Activated CD4-positive, alpha-beta T cell treated with anti-CD3 and anti-CD28 coated beads, Interleukin-2, amount 10 ng/mL, durations not matched to agents 7 days and 5 days (primary cell): ENCODE measurements around the gene TRAF7. TPM values are rescaled to one million over a fixed set of nuclear protein-coding genes. Genes with fewer than 3 reads are reported as not detected.

Experiments used
- CTCF ChIA-PET: fragments of 350-600 bp; sonication (Branson Sonifier 250); formaldehyde crosslinking; loops from one replicate; lab custom pipeline; 2021; ENCODE audit warnings: antibody characterized with exemption; lab: Charles Lee
- POLR2A ChIA-PET: fragments of 350-600 bp; sonication (Branson Sonifier 250); formaldehyde crosslinking; loops from one replicate; lab custom pipeline; 2021; ENCODE audit warnings: antibody characterized with exemption; lab: Charles Lee
- DNase-seq: peaks from one replicate; pipeline ENCODE4 v3.0.0-alpha.2; 2020
- H3K27ac Mint-ChIP-seq: one replicate; pipeline ENCODE4 v1.8.0; 2021; ENCODE audit warnings: mild to moderate bottlenecking, moderate library complexity, mixed read lengths
- H3K27me3 Mint-ChIP-seq: one replicate; pipeline ENCODE4 v1.8.0; 2021; ENCODE audit warnings: mixed read lengths
- H3K36me3 Mint-ChIP-seq: one replicate; pipeline ENCODE4 v1.8.0; 2021; ENCODE audit warnings: low read depth, mixed read lengths
- H3K4me1 Mint-ChIP-seq: one replicate; pipeline ENCODE4 v1.8.0; 2021; ENCODE audit warnings: mixed read lengths
- H3K4me3 Mint-ChIP-seq: one replicate; pipeline ENCODE4 v1.8.0; 2021; ENCODE audit warnings: mild to moderate bottlenecking, moderate library complexity, mixed read lengths
- H3K9me3 Mint-ChIP-seq: one replicate; pipeline ENCODE4 v1.8.0; 2021; ENCODE audit warnings: mixed read lengths
- total RNA-seq, 2 experiments: library from RNA; stranded (reverse); gene quantifications; one replicate each; pipeline ENCODE4 v1.2.3, GENCODE V29; 2021

Gene TRAF7
- total RNA-seq, 2 experiments from 2014 or later: 55.6 to 59.7 TPM

- DNase-seq: no peak
- no peak overlapping the region for H3K27ac Mint-ChIP-seq
- H3K4me3 Mint-ChIP-seq: no peak overlapping the region
- H3K9me3 Mint-ChIP-seq: no peaks in the 10 kb centered on the region
- POLR2A ChIA-PET: no interaction called here
- no peaks in the 10 kb centered on the region for H3K27me3 Mint-ChIP-seq
- peaks cover 40% of the 10 kb centered on the region for H3K4me1 Mint-ChIP-seq
- H3K36me3 Mint-ChIP-seq: peaks cover 18% of the 10 kb centered on the region
- CTCF ChIA-PET: interaction anchor here (0.6 kb wide), 1 partner anchor 323 kb away, joined by 4 read pairs; no protein-coding TSS in a partner anchor
Measured at GRCh38 chr16:2208308-2208707, 52.7 kb downstream of the TRAF7 start.

GRCh38 chr16:2208772-2209171 is 53.2 kb downstream of the TRAF7 start:
- Mint-ChIP-seq H3K36me3 (peaks cover 20% of the 10 kb centered on the region), H3K9me3 (no peaks in the 10 kb centered on the region), H3K27me3 (no peaks in the 10 kb centered on the region), H3K4me3 (no peak overlapping the region), H3K4me1 (peaks cover 40% of the 10 kb centered on the region), H3K27ac (no peak overlapping the region)
- no peak for DNase-seq
- ChIA-PET POLR2A (no interaction called here), CTCF (no interaction called here)

GRCh38 chr16:2209258-2210008 is 53.9 kb downstream of the TRAF7 start:
- no peak overlapping the region for H3K27ac Mint-ChIP-seq
- POLR2A ChIA-PET: no interaction called here
- H3K4me1 Mint-ChIP-seq: peaks cover 37% of the 10 kb centered on the region

GRCh38 chr16:2210009-2210332 is 54.4 kb downstream of the TRAF7 start:
- Mint-ChIP-seq H3K27ac (no peak overlapping the region), H3K9me3 (no peaks in the 10 kb centered on the region), H3K27me3 (no peaks in the 10 kb centered on the region), H3K4me3 (no peak overlapping the region), H3K36me3 (peaks cover 20% of the 10 kb centered on the region), H3K4me1 (peaks cover 33% of the 10 kb centered on the region)
- ChIA-PET POLR2A (no interaction called here), CTCF (interaction anchor here (1.2 kb wide), 1 partner anchor 12 kb away, joined by 3 read pairs; no protein-coding TSS in a partner anchor)
- no peak for DNase-seq

More at GRCh38 chr16:2209258-2210008, 53.9 kb downstream of the TRAF7 start:
- CTCF ChIA-PET: interaction anchor here (1.2 kb wide), 1 partner anchor 13 kb away, joined by 3 read pairs; no protein-coding TSS in a partner anchor
- Mint-ChIP-seq H3K36me3 (peaks cover 20% of the 10 kb centered on the region), H3K9me3 (no peaks in the 10 kb centered on the region), H3K4me3 (no peak overlapping the region), H3K27me3 (no peaks in the 10 kb centered on the region)
- no peak for DNase-seq

GRCh38 chr16:2210386-2211365 is 55.1 kb downstream of the TRAF7 start, which contains the start of gene BRICD5:
Gene BRICD5 (minus strand): TSS chr16:2210863. CDS start chr16:2210833, 30 bp downstream.
- Mint-ChIP-seq H3K4me3 (no peak within 1 kb of the TSS), H3K4me1 (peaks cover 35% of the 10 kb centered on the region), H3K27ac (no peak within 1 kb of the TSS), H3K36me3 (peaks cover 20% of the 10 kb centered on the region), H3K27me3 (no peaks in the 10 kb centered on the region), H3K9me3 (no peaks in the 10 kb centered on the region)
- POLR2A ChIA-PET: no interaction called here
- CTCF ChIA-PET: interaction anchor here (1.2 kb wide), 1 partner anchor 12 kb away, joined by 3 read pairs; no protein-coding TSS in a partner anchor
- no peak for DNase-seq

GRCh38 chr16:2211923-2212347 is 56.4 kb downstream of the TRAF7 start:
- H3K27me3 Mint-ChIP-seq: no peaks in the 10 kb centered on the region
- no peak overlapping the region for H3K27ac Mint-ChIP-seq
- H3K4me1 Mint-ChIP-seq: peaks cover 34% of the 10 kb centered on the region
- peak overlapping the region; percentile 26 for H3K4me3 Mint-ChIP-seq
- peaks cover 16% of the 10 kb centered on the region for H3K36me3 Mint-ChIP-seq
- DNase-seq: no peak
- POLR2A ChIA-PET: no interaction called here
- CTCF ChIA-PET: no interaction called here
- no peaks in the 10 kb centered on the region for H3K9me3 Mint-ChIP-seq

GRCh38 chr16:2212362-2213324 is 57.1 kb downstream of the TRAF7 start:
- CTCF ChIA-PET: no interaction called here

GRCh38 chr16:2213817-2214718 is 58.5 kb downstream of the TRAF7 start:
- POLR2A ChIA-PET: interaction anchor here (0.7 to 1.3 kb wide), 2 partner anchors 59 to 246 kb away, joined by 3 read pairs; partner anchors contain the start of genes TEDC2 and TRAF7
- CTCF ChIA-PET: interaction anchor here (0.5 to 1.4 kb wide), 3 partner anchors 8 to 474 kb away, joined by 3 read pairs; partner anchors contain the start of genes ECI1 and MLST8
- Mint-ChIP-seq H3K27ac (peak overlapping the region; percentile 65), H3K9me3 (no peaks in the 10 kb centered on the region), H3K36me3 (peaks cover 5% of the 10 kb centered on the region), H3K4me1 (peaks cover 26% of the 10 kb centered on the region), H3K27me3 (no peaks in the 10 kb centered on the region), H3K4me3 (peak overlapping the region; percentile 77)
- DNase-seq: no peak

More at GRCh38 chr16:2212362-2213324, 57.1 kb downstream of the TRAF7 start:
- Mint-ChIP-seq H3K9me3 (no peaks in the 10 kb centered on the region), H3K36me3 (peaks cover 10% of the 10 kb centered on the region), H3K27ac (no peak overlapping the region), H3K4me1 (peaks cover 28% of the 10 kb centered on the region), H3K4me3 (peak overlapping the region; percentile 77), H3K27me3 (no peaks in the 10 kb centered on the region)
- POLR2A ChIA-PET: no interaction called here
- no peak for DNase-seq

- Mint-ChIP-seq H3K4me1 (peaks cover 26% of the 10 kb centered on the region), H3K9me3 (no peaks in the 10 kb centered on the region), H3K36me3 (peaks cover 5% of the 10 kb centered on the region), H3K27ac (peak within 1 kb of the TSS; percentile 89), H3K27me3 (no peaks in the 10 kb centered on the region), H3K4me3 (peak within 1 kb of the TSS; percentile 84)
- POLR2A ChIA-PET: interaction anchor here (0.6 to 1.3 kb wide), 3 partner anchors 38 to 245 kb away, joined by 3 to 8 read pairs (median 3); partner anchors contain the start of genes TEDC2 and TRAF7
- CTCF ChIA-PET: interaction anchor here (0.5 to 1.4 kb wide), 3 partner anchors 9 to 475 kb away, joined by 3 read pairs; partner anchors contain the start of genes ECI1 and MLST8
- no peak for DNase-seq
Measured at GRCh38 chr16:2214719-2214968, 59.1 kb downstream of the TRAF7 start, which contains the start of gene PGP. Gene PGP (minus strand): TSS chr16:2214840. CDS start chr16:2214777, 63 bp downstream.

GRCh38 chr16:2216330-2216729 is 60.7 kb downstream of the TRAF7 start:
- no peak for DNase-seq
- Mint-ChIP-seq H3K27me3 (no peaks in the 10 kb centered on the region), H3K4me3 (peak overlapping the region; percentile 84), H3K9me3 (no peaks in the 10 kb centered on the region), H3K27ac (peak overlapping the region; percentile 89), H3K36me3 (peaks cover 5% of the 10 kb centered on the region), H3K4me1 (peaks cover 26% of the 10 kb centered on the region)
- CTCF ChIA-PET: no interaction called here
- POLR2A ChIA-PET: no interaction called here
